HEK293 (cell line): ENCODE data around the gene NBPF20.
A peak's percentile ranks its signal among the peaks of the same experiment; 100 is the strongest.
"Not testable (repeated sequence)": the region's sequence is repeated elsewhere in the genome, so short reads cannot be mapped to it uniquely, and the experiment has no call there.

ENCODE experiments used
- KLF16 ChIP-seq: fragments of 450-650 bp; formaldehyde crosslinking; IDR thresholded peaks from 2 replicates; pipeline ENCODE4 v1.5.1; 2017; ENCODE audit warnings: missing biosample characterization, missing genetic modification characterization
- PRDM1 ChIP-seq: fragments of 450-650 bp; formaldehyde crosslinking; IDR thresholded peaks from 2 replicates; pipeline ENCODE4; 2016; ENCODE audit warnings: missing biosample characterization, missing genetic modification characterization
- ZNF274 ChIP-seq, 2 experiments: fragments of 200-500 bp in 1 of 2; fragments of 450-650 bp in 1 of 2; sonication (Bioruptor generic) in 1 of 2; formaldehyde crosslinking in 1 of 2; IDR thresholded peaks; 2 replicates each; pipeline versions ENCODE4 v1.5.1 to v1.6.1; 2014 to 2016; ENCODE audit warnings: borderline replicate concordance in 1 of 2, inconsistent platforms in 1 of 2, low read length in 1 of 2, missing biosample characterization in 1 of 2, missing genetic modification characterization in 1 of 2
- TF ChIP-seq, protein P1 (sequence below): fragments of 450-650 bp; formaldehyde crosslinking; IDR thresholded peaks from 2 replicates; pipeline ENCODE4 v1.5.1; 2016; ENCODE audit warnings: missing biosample characterization, missing genetic modification characterization
- TF ChIP-seq, protein P2 (sequence below): fragments of 450-650 bp; formaldehyde crosslinking; IDR thresholded peaks from 2 replicates; pipeline ENCODE4 v1.5.1; 2016; ENCODE audit warnings: missing biosample characterization, missing genetic modification characterization
- TF ChIP-seq, protein P3 (sequence below): fragments of 450-650 bp; formaldehyde crosslinking; IDR thresholded peaks from 2 replicates; pipeline ENCODE4 v1.5.1; 2016; ENCODE audit warnings: missing biosample characterization, missing genetic modification characterization, low read depth

DNA sequence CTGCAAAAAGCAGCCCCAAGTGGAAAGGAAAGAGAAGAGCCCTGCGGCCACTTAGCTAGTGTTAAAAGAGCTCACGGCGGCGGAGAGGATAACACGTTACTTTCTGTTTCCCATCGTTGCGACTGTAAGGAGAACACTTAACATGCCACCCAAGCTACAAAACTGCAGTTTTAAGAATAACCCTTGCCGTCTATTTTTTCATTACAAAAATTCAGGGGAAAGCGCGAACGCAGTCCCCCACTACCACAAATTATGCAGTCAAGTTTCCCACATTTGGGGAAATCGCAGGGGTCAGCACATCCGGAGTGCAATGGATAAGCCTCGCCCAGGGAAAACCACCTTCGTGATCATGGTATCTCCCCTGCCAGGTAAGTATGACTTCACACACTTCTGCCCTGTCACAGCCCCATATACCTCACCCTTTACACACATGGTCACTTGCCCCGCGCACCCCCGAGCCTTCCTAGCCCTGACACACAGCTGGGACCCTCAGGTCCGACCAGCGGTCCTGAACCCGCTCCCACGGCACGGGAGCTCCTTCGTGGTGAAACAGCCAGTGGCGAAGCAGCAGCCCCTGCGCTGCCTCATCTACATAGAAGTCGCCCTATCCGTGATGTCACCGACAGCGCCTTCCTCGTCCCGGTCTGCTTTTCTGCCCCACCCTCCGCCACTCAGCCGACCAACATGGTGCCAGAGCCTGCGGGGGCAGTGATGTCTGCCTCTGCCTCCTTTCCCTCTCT, 40.2 kb upstream of the NBPF20 start:
- TF ChIP-seq, protein P1, sequence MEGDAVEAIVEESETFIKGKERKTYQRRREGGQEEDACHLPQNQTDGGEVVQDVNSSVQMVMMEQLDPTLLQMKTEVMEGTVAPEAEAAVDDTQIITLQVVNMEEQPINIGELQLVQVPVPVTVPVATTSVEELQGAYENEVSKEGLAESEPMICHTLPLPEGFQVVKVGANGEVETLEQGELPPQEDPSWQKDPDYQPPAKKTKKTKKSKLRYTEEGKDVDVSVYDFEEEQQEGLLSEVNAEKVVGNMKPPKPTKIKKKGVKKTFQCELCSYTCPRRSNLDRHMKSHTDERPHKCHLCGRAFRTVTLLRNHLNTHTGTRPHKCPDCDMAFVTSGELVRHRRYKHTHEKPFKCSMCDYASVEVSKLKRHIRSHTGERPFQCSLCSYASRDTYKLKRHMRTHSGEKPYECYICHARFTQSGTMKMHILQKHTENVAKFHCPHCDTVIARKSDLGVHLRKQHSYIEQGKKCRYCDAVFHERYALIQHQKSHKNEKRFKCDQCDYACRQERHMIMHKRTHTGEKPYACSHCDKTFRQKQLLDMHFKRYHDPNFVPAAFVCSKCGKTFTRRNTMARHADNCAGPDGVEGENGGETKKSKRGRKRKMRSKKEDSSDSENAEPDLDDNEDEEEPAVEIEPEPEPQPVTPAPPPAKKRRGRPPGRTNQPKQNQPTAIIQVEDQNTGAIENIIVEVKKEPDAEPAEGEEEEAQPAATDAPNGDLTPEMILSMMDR (tag by site-specific recombination): not testable (repeated sequence)
- TF ChIP-seq, protein P2, sequence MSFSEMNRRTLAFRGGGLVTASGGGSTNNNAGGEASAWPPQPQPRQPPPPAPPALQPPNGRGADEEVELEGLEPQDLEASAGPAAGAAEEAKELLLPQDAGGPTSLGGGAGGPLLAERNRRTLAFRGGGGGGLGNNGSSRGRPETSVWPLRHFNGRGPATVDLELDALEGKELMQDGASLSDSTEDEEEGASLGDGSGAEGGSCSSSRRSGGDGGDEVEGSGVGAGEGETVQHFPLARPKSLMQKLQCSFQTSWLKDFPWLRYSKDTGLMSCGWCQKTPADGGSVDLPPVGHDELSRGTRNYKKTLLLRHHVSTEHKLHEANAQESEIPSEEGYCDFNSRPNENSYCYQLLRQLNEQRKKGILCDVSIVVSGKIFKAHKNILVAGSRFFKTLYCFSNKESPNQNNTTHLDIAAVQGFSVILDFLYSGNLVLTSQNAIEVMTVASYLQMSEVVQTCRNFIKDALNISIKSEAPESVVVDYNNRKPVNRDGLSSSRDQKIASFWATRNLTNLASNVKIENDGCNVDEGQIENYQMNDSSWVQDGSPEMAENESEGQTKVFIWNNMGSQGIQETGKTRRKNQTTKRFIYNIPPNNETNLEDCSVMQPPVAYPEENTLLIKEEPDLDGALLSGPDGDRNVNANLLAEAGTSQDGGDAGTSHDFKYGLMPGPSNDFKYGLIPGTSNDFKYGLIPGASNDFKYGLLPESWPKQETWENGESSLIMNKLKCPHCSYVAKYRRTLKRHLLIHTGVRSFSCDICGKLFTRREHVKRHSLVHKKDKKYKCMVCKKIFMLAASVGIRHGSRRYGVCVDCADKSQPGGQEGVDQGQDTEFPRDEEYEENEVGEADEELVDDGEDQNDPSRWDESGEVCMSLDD (tag by site-specific recombination): 0 out of 2 replicates have a peak, but pooled peaks have one; percentile 47
- TF ChIP-seq KLF16; ZNF274 (IDR thresholded peaks at IDR 0.05; ENCODE audit: low read length); ZNF274 (tag by site-specific recombination; IDR thresholded peaks at IDR 0.05; ENCODE audit: borderline replicate concordance): not testable (repeated sequence)
- TF ChIP-seq, protein P3, sequence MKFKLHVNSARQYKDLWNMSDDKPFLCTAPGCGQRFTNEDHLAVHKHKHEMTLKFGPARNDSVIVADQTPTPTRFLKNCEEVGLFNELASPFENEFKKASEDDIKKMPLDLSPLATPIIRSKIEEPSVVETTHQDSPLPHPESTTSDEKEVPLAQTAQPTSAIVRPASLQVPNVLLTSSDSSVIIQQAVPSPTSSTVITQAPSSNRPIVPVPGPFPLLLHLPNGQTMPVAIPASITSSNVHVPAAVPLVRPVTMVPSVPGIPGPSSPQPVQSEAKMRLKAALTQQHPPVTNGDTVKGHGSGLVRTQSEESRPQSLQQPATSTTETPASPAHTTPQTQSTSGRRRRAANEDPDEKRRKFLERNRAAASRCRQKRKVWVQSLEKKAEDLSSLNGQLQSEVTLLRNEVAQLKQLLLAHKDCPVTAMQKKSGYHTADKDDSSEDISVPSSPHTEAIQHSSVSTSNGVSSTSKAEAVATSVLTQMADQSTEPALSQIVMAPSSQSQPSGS (tag by site-specific recombination): 0 out of 2 replicates have a peak, but pooled peaks have one; percentile 54
- peak; percentile 85 for TF ChIP-seq PRDM1
